CD4-positive, alpha-beta T cell treated with Interleukin-2 at 100 ng/mL for 4 hours (primary cell): Measurements from ENCODE around the gene LRSAM1.
A peak's percentile ranks its signal among the peaks of the same experiment; 100 is the strongest.

Experiments used
- DNase-seq: peaks from one replicate; pipeline ENCODE4 v3.0.0-alpha.2; 2020; ENCODE audit warnings: low spot score

The LRSAM1 gene

GRCh38 chr9:127498298-127498697, 47.0 kb downstream of the LRSAM1 start:
- no peak for DNase-seq

- DNase-seq = no peak
Observed at GRCh38 chr9:127500399-127500798, 49.1 kb downstream of the LRSAM1 start.

DNA sequence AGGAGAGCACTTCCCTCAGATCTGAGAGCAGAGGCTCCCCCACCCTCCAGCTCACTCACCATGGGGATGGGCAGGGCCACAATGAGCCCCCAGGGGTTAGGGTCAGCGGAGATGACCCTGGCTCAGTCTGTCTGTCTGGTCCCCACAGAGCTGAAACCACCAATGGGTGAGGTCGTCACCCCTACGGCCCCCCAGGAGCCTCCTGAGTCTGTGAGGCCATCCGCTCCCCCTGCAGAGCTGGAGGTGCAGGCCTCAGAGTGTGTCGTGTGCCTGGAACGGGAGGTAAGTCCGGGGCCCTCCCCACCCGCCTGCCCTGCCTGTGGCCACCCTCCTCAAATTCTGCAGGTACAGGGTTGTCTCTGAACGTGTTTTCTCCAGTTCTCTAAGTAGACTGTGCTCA, 49.6 kb downstream of the LRSAM1 start:
- DNase-seq = no peak

DNA sequence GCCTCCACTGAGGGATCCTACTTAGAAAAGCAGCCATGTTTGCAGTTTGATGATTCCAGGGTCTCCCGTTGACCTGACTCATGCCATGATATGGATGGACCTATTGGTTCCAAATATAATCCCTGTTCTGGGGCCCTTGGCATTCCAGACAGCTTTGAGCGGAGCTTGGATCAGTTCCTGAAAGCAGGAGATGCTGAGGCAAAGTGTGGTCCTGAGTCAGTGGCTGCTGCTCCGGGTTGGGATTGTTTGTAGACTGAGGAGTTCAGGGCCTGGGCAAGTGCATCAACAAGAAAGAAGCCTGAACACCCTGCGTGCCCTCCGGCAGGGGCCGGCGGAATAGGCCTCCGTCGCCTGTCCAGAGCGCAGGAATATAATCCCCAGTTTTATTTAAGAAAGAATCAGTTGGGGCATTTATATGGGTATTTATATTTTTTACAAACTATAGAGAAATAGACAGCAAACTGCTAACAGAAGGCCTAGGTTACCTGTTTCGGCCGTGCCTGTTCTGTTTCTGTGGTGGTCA, 50.6 kb downstream of the LRSAM1 start:
- DNase-seq = no peak

DNA sequence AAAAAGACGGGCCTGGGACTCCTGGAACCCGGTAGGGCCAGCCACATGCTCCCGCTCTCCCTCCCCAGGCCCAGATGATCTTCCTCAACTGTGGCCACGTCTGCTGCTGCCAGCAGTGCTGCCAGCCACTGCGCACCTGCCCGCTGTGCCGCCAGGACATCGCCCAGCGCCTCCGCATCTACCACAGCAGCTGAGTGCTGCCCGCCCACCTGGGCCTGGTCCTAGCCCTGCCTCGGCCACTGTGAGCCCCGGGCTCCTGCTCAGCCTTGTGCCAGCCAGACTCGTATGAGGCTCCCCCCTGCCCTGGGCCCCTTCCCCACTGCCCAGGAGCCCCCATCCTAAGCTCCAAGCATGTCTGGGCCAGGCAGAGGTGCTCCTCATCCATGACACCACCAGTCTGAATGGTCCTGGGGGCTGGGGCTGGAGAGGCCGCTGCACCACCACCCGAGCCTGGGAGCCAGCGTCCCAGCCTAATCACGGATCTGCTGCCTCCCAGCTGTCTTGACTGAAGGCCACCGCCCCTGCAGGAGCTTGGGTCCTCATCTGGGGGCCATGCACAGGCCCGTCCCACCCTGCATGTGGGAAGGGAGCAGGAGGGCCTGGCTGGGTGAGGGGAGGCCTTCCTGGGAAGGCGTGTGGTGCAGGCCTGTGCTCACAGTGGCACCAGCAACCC, 51.5 kb downstream of the LRSAM1 start:
- no peak for DNase-seq

DNA sequence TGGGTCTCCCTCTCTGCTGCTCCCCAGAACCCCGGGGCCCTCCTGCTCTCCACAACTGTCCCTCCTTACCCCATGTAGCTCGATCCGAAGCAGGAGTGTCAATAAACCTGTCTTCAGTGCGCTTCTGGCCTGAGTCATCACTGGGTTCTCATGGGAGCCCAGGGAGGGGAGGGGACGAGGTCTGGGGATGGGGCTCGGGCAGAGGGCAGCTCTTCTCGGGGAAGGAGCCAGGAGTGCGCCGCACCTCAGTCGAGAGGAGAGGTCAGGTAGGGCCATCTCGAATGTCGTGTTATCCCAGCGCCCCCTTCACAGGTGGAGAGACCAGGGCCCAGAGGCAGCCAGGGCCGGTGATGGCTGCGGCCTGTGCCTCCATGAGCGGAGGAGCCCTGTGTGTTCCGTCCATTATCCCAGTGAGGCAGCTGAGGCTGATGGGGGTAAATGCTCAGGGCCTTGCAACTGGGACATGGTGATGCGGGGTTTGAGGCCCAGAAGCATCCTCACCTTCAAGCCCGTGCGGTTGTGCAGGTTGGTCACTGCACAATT, 52.1 kb downstream of the LRSAM1 start:
- DNase-seq = no peak

DNA sequence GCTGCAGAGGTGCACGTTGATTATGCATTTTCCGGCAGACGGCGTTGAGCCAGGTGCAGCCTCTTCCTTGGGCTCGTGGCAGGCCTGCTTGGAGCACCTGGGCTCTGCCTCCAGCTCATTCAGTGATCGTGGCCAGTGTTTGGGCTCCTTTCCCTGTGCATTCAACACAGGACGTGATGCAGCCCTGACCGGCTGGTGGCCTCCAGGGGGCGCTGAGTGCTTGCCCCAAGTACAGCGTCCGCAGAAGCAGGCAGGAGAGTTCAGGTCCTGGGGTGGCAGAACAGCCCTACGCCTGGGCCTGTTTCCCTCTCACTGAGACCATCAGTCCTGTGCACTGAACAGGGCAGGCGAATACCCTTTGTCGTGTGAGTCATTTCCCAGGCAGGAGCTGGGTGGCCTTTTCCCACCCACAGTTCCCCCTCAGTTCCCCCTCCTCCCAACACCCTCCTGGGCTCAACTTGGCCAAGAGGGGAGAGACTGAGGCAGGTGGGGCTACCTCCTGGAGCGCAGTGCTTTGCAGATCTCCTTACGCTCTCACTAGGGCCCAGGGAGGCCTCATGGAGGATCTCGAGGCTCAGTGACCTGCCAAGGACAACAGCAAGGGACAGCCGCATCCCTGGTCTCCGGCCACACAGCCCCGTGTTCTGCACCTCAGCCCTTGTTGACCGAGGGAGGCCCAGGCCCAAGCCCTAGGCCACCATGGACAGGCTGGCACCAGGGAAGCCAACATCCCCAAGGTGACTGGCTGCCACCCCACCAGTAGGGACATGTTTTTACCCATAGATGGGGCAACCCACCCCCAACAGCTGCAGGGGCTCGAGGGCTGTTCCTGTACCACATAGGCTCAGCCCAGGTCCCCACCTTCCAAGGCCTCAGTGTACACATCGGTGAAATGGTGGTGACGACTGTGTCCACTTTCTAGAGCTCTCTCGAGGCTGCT, 52.9 kb downstream of the LRSAM1 start:
- peak; percentile 81 for DNase-seq

- DNase-seq = no peak
Observed at GRCh38 chr9:127504887-127505251, 53.6 kb downstream of the LRSAM1 start.

- DNase-seq = peak; percentile 9
Observed at GRCh38 chr9:127505396-127506116, 54.2 kb downstream of the LRSAM1 start.

- DNase-seq = no peak
Observed at GRCh38 chr9:127506117-127506813, 55.0 kb downstream of the LRSAM1 start.

DNA sequence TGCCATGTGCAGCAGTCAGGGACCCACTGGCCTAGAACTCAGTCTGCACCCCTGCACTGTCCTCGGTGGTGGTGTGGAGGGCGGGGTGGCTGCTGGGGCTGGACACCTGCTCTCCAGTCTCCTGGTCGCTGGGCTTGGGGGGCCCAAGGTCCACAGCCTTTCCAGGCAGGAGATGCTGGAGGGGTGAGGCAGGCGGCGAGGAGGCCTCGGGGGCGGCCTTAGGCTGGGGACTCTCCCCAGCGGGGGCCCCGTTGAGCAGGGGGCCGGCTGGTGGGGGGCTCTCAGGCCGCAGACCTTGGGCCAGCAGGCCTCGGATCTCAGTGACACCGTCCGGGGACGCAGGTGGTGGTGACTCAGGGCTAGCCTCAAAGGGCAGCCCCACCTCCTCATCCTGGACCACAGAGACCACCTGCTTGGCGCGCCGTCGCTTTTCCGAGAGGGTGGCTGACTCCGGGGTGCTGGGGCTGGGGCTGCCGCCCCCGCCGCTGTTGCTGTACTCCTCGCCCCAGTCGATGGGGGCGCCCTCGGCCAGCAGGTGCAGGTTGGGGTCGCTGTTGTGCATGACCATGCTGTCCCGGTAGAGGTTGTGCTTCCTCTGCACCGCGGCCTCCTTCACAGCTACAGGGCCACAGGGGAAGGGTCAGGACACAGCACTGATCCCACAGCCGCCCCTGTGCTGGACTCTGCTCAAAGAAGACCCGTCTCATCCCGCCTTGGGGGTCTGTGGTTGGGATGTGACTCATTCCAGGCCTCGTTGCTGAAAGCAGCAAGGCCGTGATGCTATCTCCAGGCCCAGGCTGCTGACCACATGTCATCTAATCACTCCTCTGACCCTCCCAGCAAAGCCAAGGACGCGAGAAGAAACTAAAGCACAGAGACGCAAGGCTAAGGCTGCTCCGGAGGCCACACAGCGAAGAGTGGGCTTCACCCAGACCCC, 55.8 kb downstream of the LRSAM1 start:
- DNase-seq = no peak

- DNase-seq = no peak
Observed at GRCh38 chr9:127507751-127508648, 56.7 kb downstream of the LRSAM1 start.

- DNase-seq = no peak
Observed at GRCh38 chr9:127508901-127509260, 57.6 kb downstream of the LRSAM1 start.

- DNase-seq = no peak
Observed at GRCh38 chr9:127509261-127509954, 58.1 kb downstream of the LRSAM1 start.

DNA sequence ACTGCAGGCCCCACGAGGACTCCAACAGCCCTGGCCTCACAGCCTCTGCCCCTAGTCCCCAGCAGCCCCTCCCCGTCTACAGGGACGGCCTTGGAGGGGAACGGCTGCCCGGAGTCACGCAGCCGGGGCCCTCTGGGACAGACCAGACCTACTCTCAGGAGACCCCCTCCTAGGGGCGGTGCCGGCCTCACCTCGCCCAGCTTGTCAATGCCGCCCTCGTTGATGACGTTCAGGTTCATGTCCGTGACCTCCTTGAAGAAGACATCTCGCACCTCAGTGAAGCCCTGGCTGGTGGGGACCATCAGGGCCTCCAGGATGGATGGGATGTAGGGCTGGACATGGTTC, 58.6 kb downstream of the LRSAM1 start:
- no peak for DNase-seq

DNA sequence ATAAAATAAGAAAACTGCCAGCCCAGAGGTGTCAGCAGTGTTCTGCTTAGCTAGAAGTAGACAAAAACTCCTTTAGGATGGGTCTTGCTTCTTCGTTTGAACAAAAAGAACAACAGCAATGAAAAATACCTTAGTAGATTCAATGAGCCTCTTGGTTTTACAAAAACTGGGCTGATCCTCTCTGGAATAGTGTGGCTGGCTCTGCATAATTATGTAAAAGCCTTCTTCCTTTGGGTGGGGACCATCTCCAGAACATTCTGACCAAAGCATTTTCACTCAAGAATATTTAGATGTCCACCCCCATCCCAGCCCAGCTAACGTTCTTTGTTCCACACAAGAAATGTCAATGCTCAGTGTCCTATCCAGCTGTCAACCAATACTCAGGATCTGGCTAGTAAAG, 63.2 kb downstream of the LRSAM1 start:
- DNase-seq = no peak

DNA sequence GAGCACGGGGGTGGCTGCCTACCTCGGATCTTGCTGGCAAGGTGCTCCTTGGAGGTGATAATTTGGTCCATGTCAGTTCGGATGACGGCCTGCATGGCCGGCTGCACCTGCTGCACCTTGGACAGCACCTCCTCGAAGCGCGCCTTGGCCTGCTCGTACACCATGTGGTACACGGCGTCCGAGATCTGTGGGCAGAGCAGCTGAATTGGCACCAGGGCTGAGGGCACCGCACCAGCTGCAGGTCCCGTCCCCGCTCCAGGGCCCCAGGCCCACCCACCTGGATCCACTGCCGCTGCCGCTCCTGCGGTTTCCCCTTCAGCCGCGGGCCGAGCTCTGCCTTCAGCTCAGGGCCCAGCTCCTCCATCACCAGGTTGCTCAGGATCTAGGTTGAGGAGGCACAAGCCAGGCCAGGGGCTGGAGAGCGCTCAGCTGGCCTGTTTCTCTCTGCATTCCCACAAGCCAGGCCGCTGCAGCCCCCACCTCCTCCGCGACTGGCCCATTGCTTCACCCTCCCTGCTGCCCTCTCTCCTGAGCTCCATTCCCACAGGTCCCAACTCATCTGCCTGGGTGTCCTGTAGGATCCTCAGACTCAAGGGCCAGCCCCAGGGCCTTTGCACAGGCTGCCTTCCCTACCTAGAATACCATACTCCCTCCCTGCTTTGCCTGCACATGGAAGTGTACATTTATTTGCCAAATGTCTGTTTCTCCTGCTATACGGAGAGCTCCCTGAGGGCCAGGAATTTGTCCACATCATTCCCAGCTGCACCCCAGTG, 65.7 kb downstream of the LRSAM1 start:
- no peak for DNase-seq

- no peak for DNase-seq
Observed at GRCh38 chr9:127517620-127518019, 66.3 kb downstream of the LRSAM1 start.
